Mesothelial cell of epicardium (in vitro differentiated cells): ENCODE results near the gene ZNF274. TPM values are rescaled to one million over a fixed set of nuclear protein-coding genes. Genes with fewer than 3 reads are reported as not detected.
"Not testable (repeated sequence)": the region's sequence is repeated elsewhere in the genome, so short reads cannot be mapped to it uniquely, and the experiment has no call there.

ENCODE experiments used
- DNase-seq, 2 experiments: peaks; one replicate each; pipeline ENCODE4 v3.0.0; 2021; ENCODE audit warnings: low spot score in 2 of 2; ENCODE audit not compliant: unreplicated experiment in 2 of 2
- H3K27ac Mint-ChIP-seq: 2 replicates; pipeline ENCODE4 v1.8.0; 2021; ENCODE audit warnings: mixed read lengths
- H3K27me3 Mint-ChIP-seq: 2 replicates; pipeline ENCODE4 v1.8.0; 2021; ENCODE audit warnings: low read depth, mixed read lengths
- H3K36me3 Mint-ChIP-seq: 2 replicates; pipeline ENCODE4 v1.8.0; 2021; ENCODE audit warnings: mixed read lengths
- H3K4me1 Mint-ChIP-seq: 2 replicates; pipeline ENCODE4 v1.8.0; 2021; ENCODE audit warnings: mixed read lengths
- H3K4me3 Mint-ChIP-seq: 2 replicates; pipeline ENCODE4 v1.8.0; 2021; ENCODE audit warnings: mild to moderate bottlenecking, moderate library complexity, mixed read lengths
- H3K9me3 Mint-ChIP-seq: 2 replicates; pipeline ENCODE4 v1.8.0; 2021; ENCODE audit warnings: mixed read lengths
- CTCF ChIP-seq: fragments of 200-600 bp; sonication (generic); IDR thresholded peaks from one replicate; pipeline ENCODE4 v1.5.0; 2021; ENCODE audit warnings: antibody characterized with exemption; ENCODE audit not compliant: unreplicated experiment
- total RNA-seq: library from RNA; stranded (reverse); gene quantifications from 3 replicates; pipeline ENCODE4 v1.2.1, GENCODE V29; 2021

The ZNF274 gene
- total RNA-seq, 1 donor from 2014 or later = 27.9 TPM

- peak overlapping the region; percentile 93 for H3K4me3 Mint-ChIP-seq
- no peaks in the 10 kb centered on the region for H3K27me3 Mint-ChIP-seq
- H3K9me3 Mint-ChIP-seq = peaks cover 10% of the 10 kb centered on the region
- no peak for TF ChIP-seq CTCF
- H3K4me1 Mint-ChIP-seq = peaks cover 20% of the 10 kb centered on the region
- no peak for DNase-seq
- H3K36me3 Mint-ChIP-seq = peaks cover 54% of the 10 kb centered on the region
- peak overlapping the region; percentile 97 for H3K27ac Mint-ChIP-seq
Measured at GRCh38 chr19:58229255-58229639, 46.4 kb downstream of the ZNF274 start.

- H3K27ac Mint-ChIP-seq = no peak overlapping the region
- no peak for TF ChIP-seq CTCF
- H3K27me3 Mint-ChIP-seq = no peaks in the 10 kb centered on the region
- no peak overlapping the region for H3K4me3 Mint-ChIP-seq
- DNase-seq = no peak
- no peaks in the 10 kb centered on the region for H3K4me1 Mint-ChIP-seq
- peaks cover 86% of the 10 kb centered on the region for H3K36me3 Mint-ChIP-seq
- peaks cover 18% of the 10 kb centered on the region for H3K9me3 Mint-ChIP-seq
Measured at GRCh38 chr19:58237324-58237723, 54.5 kb downstream of the ZNF274 start.

GRCh38 chr19:58243351-58243750 lies 60.5 kb downstream of the ZNF274 start:
- Mint-ChIP-seq H3K4me1 (no peaks in the 10 kb centered on the region), H3K9me3 (peaks cover 36% of the 10 kb centered on the region), H3K36me3 (peaks cover 97% of the 10 kb centered on the region), H3K4me3 (no peak overlapping the region), H3K27me3 (no peaks in the 10 kb centered on the region), H3K27ac (no peak overlapping the region)
- no peak for DNase-seq
- no peak for TF ChIP-seq CTCF

- DNase-seq = no peak
- no peaks in the 10 kb centered on the region for H3K27me3 Mint-ChIP-seq
- TF ChIP-seq CTCF = no peak
- H3K4me1 Mint-ChIP-seq = no peaks in the 10 kb centered on the region
- no peak overlapping the region for H3K4me3 Mint-ChIP-seq
- peaks cover 99% of the 10 kb centered on the region for H3K36me3 Mint-ChIP-seq
- peaks cover 56% of the 10 kb centered on the region for H3K9me3 Mint-ChIP-seq
- no peak overlapping the region for H3K27ac Mint-ChIP-seq
Measured at GRCh38 chr19:58248886-58249285, 66.0 kb downstream of the ZNF274 start.

GRCh38 chr19:58252102-58252685 lies 69.3 kb downstream of the ZNF274 start:
- H3K27me3 Mint-ChIP-seq = no peaks in the 10 kb centered on the region
- no peak overlapping the region for H3K27ac Mint-ChIP-seq
- H3K36me3 Mint-ChIP-seq = peaks cover 96% of the 10 kb centered on the region
- no peaks in the 10 kb centered on the region for H3K4me1 Mint-ChIP-seq
- TF ChIP-seq CTCF = no peak
- H3K9me3 Mint-ChIP-seq = peaks cover 61% of the 10 kb centered on the region
- no peak for DNase-seq
- no peak overlapping the region for H3K4me3 Mint-ChIP-seq

- not testable (repeated sequence) for H3K27me3 Mint-ChIP-seq, H3K4me3 Mint-ChIP-seq, DNase-seq, H3K4me1 Mint-ChIP-seq, H3K27ac Mint-ChIP-seq
- Mint-ChIP-seq H3K9me3 (peaks cover 73% of the 10 kb centered on the region), H3K36me3 (peaks cover 94% of the 10 kb centered on the region)
Measured at GRCh38 chr19:58258259-58258658, 75.4 kb downstream of the ZNF274 start.
